HG02852 (cell line): ENCODE data around the gene NSUN5.
"Not testable (repeated sequence)": the region's sequence is repeated elsewhere in the genome, so short reads cannot be mapped to it uniquely, and the experiment has no call there.

Source experiments
- ATAC-seq: cut with Tn5 transposase; IDR thresholded peaks from one replicate; pipeline ENCODE4 v1.9.1; 2021; ENCODE audit warnings: mild to moderate bottlenecking, moderate library complexity; ENCODE audit not compliant: unreplicated experiment

Gene NSUN5

GRCh38 chr7:73297706-73298105, 10.9 kb downstream of the NSUN5 start:
- ATAC-seq, result not testable (repeated sequence)

GRCh38 chr7:73297235-73297634, 11.4 kb downstream of the NSUN5 start:
- ATAC-seq, result not testable (repeated sequence)

GRCh38 chr7:73277210-73277609, 31.4 kb downstream of the NSUN5 start:
- ATAC-seq, result not testable (repeated sequence)

DNA sequence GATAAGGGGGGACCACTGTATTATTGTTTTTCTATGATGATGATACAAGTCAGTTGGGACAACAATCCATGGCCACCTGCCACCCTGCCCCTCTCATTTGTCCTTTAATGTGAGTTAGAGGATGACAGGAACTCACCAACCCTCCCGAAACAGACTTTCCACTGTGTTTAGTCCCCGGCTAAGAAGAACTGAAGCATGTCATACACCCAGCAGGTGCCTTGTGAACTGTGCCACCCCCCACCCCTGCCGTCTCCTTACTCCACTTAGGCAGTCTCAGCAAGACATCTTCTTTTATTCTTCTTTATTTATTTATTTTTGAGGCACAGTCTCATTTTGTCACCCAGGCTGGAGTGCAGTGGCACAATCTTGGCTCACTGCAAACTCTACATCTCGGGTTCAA, 40.8 kb downstream of the NSUN5 start:
- ATAC-seq, result not testable (repeated sequence)

DNA sequence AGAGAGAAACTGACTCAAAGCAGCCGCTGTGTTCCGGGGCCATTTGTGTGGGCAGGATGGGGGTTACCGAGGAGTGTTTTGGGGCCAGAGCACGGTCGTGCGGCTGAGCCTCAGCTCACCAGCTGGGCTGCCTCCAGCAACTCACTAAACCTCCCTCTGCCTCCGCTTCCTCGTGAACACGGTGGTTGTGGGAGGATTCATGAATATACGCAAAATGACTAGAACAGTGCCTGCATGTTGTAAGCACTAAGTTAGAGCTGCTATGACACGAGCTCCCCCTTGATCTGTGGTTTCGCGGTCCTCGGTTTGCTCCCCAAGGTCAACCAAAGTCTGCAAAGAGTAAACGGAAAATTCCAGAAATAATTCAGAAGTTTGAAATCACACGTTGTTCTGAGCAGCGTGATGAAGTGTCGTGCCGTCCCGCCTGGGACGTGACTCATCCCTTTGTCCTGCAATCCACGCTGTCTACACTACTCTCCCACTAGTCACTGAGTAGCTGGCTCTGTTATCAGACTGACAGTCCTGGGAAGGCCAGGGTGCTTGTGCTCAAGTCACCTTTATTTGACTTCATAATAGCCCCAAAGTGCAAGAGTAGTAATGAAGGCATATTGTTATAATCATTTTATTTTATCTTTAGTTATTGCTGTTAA, 41.8 kb downstream of the NSUN5 start:
- ATAC-seq, result peak; percentile 87

DNA sequence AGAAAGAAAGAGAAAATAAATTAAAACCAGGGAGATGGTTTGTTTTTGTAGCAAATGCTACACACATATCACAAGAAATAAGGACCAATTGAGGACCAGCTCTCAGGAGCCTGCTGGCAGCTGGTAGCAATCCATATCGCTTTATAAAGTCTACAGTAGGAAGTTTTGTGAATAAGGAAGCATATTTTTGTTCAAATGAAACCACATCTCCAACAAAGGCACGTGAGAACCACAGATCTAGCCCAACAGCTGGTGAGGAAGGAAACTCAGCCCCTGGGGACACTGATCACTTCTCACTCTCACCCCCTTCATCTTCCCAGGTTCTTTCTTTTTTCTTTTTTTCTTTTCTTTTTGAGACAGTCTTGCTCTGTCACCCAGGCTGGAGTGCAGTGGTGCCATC, 46.2 kb downstream of the NSUN5 start:
- ATAC-seq, result not testable (repeated sequence)
